HCT116 (cell line): ENCODE results near the gene CABP2.

Experiments used
- CBX3 ChIP-seq: IDR thresholded peaks from 2 replicates; pipeline ENCODE4 v1.6.1; 2012; ENCODE audit warnings: low read depth
- CTCF ChIP-seq, 3 experiments: fragments of 200-600 bp in 1 of 3; sonication (generic) in 1 of 3; IDR thresholded peaks in 2 of 3; conservative IDR thresholded peaks in 1 of 3; 2 replicates each; pipeline ENCODE4 v1.5.1; 2012 to 2017; ENCODE audit warnings: low read depth in 2 of 3, low read length in 2 of 3, antibody characterized with exemption in 1 of 3, borderline replicate concordance in 1 of 3, control low read depth in 1 of 3, mild to moderate bottlenecking in 1 of 3, mixed read lengths in 1 of 3, mixed run types in 1 of 3, moderate library complexity in 1 of 3; ENCODE audit not compliant: insufficient read depth in 1 of 3
- EZH2phosphoT487 ChIP-seq: fragments of 200-600 bp; IDR thresholded peaks from 2 replicates; pipeline ENCODE4 v1.6.1; 2018; ENCODE audit warnings: antibody characterized with exemption, borderline replicate concordance
- MAX ChIP-seq: IDR thresholded peaks from 2 replicates; pipeline ENCODE4 v1.6.1; 2012
- POLR2A ChIP-seq: IDR thresholded peaks from 2 replicates; pipeline ENCODE4 v1.7.0; 2011; ENCODE audit warnings: borderline replicate concordance; ENCODE audit not compliant: insufficient read depth, insufficient read length; ENCODE audit errors: extremely low read depth
- POLR2AphosphoS5 ChIP-seq: IDR thresholded peaks from 2 replicates; pipeline ENCODE4 v1.6.1; 2011; ENCODE audit warnings: mild to moderate bottlenecking, low read depth, low read length, moderate library complexity
- SIN3A ChIP-seq: IDR thresholded peaks from 2 replicates; pipeline ENCODE4 v1.6.1; 2012; ENCODE audit warnings: low read depth
- ZBTB33 ChIP-seq: IDR thresholded peaks from 2 replicates; pipeline ENCODE4 v1.6.1; 2011; ENCODE audit warnings: mild to moderate bottlenecking, low read length, moderate library complexity; ENCODE audit not compliant: insufficient replicate concordance; ENCODE audit errors: extremely low read depth

- TF ChIP-seq CTCF (IDR thresholded peaks at IDR 0.05 in 2 of 3, conservative IDR thresholded peaks at IDR 0.05 in 1 of 3; ENCODE audit: borderline replicate concordance in 1 of 3, insufficient read depth in 1 of 3, low read depth in 2 of 3, low read length in 2 of 3) (no peak), SIN3A (no peak), EZH2phosphoT487 (no peak), POLR2AphosphoS5 (no peak), POLR2A (no peak), CBX3 (no peak), MAX (no peak), ZBTB33 (no peak)
Measured at GRCh38 chr11:67489203-67489884, 33.9 kb downstream of the CABP2 start.
